Left lung (tissue), 14 donors: ENCODE results near the gene RNU6-7. TPM values are rescaled to one million over a fixed set of nuclear protein-coding genes. Genes with fewer than 3 reads are reported as not detected.

Experiments
- ATAC-seq: fragments of 200-7000 bp; cut with Tn5 transposase; one replicate; pipeline ENCODE4 v1.9.1; 2020; ENCODE audit warnings: moderate library complexity
- DNase-seq, 4 donors: peaks; one replicate each; pipeline ENCODE4 v3.0.0-alpha.2; 2013 to 2020
- H3K27ac ChIP-seq, 2 donors: fragments of 200-600 bp; sonication (generic) in 1 of 2; one replicate each; pipeline versions ENCODE4 v1.5.0 to v1.8.0; 2020 to 2021
- H3K27me3 ChIP-seq, 2 donors: fragments of 200-600 bp; sonication (generic) in 1 of 2; one replicate each; pipeline versions ENCODE4 v1.5.0 to v1.8.0; 2020 to 2021
- H3K36me3 ChIP-seq, 2 donors: fragments of 200-600 bp; sonication (generic) in 1 of 2; one replicate each; pipeline versions ENCODE4 v1.5.0 to v1.8.0; 2020 to 2021
- H3K4me1 ChIP-seq, 2 donors: fragments of 200-600 bp; one replicate each; pipeline ENCODE4 v1.8.0; 2021
- H3K4me3 ChIP-seq, 2 donors: fragments of 200-600 bp; sonication (generic) in 1 of 2; one replicate each; pipeline versions ENCODE4 v1.5.0 to v1.8.0; 2020 to 2021; ENCODE audit warnings: mild to moderate bottlenecking in 1 of 2
- H3K9me3 ChIP-seq, 2 donors: fragments of 200-600 bp; sonication (generic) in 1 of 2; one replicate each; pipeline versions ENCODE4 v1.5.0 to v1.8.0; 2020 to 2021
- CTCF ChIP-seq, 2 donors: fragments of 200-600 bp; sonication (generic) in 1 of 2; IDR thresholded peaks; one replicate each; pipeline versions ENCODE4 v1.5.0 to v1.8.0; 2021; ENCODE audit warnings: antibody characterized with exemption in 2 of 2
- intact Hi-C, 2 donors: fragments of 100-400 bp; cut with DNase I; formaldehyde crosslinking; loops; one replicate each; pipeline versions ENCODE4 v1.11.2 to v1.14.2; 2022
- long read RNA-seq, 12 donors: library from polyadenylated mRNA in 2 of 12; unstranded in 2 of 12; transcript quantifications; one replicate each; pipeline ENCODE4 v2.0.0 and lab custom pipeline, GENCODE V29; 2019 to 2026
- polyA plus RNA-seq, 6 donors: library from polyadenylated mRNA; unstranded; fragments of 120-200 nt; gene quantifications; one replicate each; pipeline ENCODE4 v1.2.1, GENCODE V29; 2013; ENCODE audit not compliant: insufficient read length in 6 of 6
- total RNA-seq, 2 donors: library from RNA; stranded (reverse); fragmentation: NEBNext Ultra II Directional; extraction: Animal tissue kit (Norgen Biotek cat#: 25700); gene quantifications; one replicate each; pipeline ENCODE4 v1.2.1, GENCODE V29; 2021
- donor health status: DM: no; HTN: yes; CAD: no.
- donor health status: DM: no; HTN: no; CAD: no.

Gene RNU6-7
- total RNA-seq (not detected), polyA plus RNA-seq (not detected)
- long read RNA-seq, donor 1: 0 reads
- long read RNA-seq, donor 2: 0 reads
- long read RNA-seq, donor 3: 0 reads
- long read RNA-seq, donor 4: 0 reads
- long read RNA-seq, donor 5: 0 reads
- long read RNA-seq, donor 6: 0 reads
- long read RNA-seq, donor 7: 0 reads
- long read RNA-seq, donor 8: 0 reads
- long read RNA-seq, donor 9: 0 reads
- long read RNA-seq, donor 10: 0 reads
- long read RNA-seq, donor 11: 0 reads
- long read RNA-seq, donor 12: 0 reads

- H3K27ac ChIP-seq: peak within 1 kb of the TSS; percentile 80 to 88
- no peaks in the 10 kb centered on the region for H3K36me3 ChIP-seq
- DNase-seq (peak in 2 of 4 donors; percentile 69 to 86), ATAC-seq (peak; percentile 1)
- peaks cover 0 to 23% of the 10 kb centered on the region in 2 donors for H3K27me3 ChIP-seq
- peak within 1 kb of the TSS; percentile 60 to 61 for H3K4me3 ChIP-seq
- H3K4me1 ChIP-seq: peaks cover 9 to 31% of the 10 kb centered on the region in 2 donors
- intact Hi-C loops: no loop called here
- TF ChIP-seq CTCF (IDR thresholded peaks at IDR 0.05): no peak
- H3K9me3 ChIP-seq: no peaks in the 10 kb centered on the region
Measured at GRCh38 chr14:32201816-32202490, at the start of gene RNU6-7. RNU6-7 (plus strand) TSS chr14:32202045.

GRCh38 chr14:32166029-32166428, 35.8 kb upstream of the RNU6-7 start:
- Histone ChIP-seq H3K27me3 (no peaks in the 10 kb centered on the region), H3K36me3 (no peaks in the 10 kb centered on the region), H3K9me3 (no peaks in the 10 kb centered on the region), H3K4me1 (no peaks in the 10 kb centered on the region), H3K4me3 (no peak overlapping the region), H3K27ac (no peak overlapping the region)
- ATAC-seq (no peak), DNase-seq (no peak)
- no peak for TF ChIP-seq CTCF (IDR thresholded peaks at IDR 0.05)
- intact Hi-C loops: no loop called here

GRCh38 chr14:32166924-32167323, 34.9 kb upstream of the RNU6-7 start:
- Histone ChIP-seq H3K4me3 (no peak overlapping the region), H3K4me1 (no peaks in the 10 kb centered on the region), H3K36me3 (no peaks in the 10 kb centered on the region), H3K27ac (no peak overlapping the region), H3K27me3 (no peaks in the 10 kb centered on the region), H3K9me3 (no peaks in the 10 kb centered on the region)
- intact Hi-C loops: no loop called here
- ATAC-seq (no peak), DNase-seq (no peak)
- TF ChIP-seq CTCF (IDR thresholded peaks at IDR 0.05): no peak

GRCh38 chr14:32167907-32168306, 33.9 kb upstream of the RNU6-7 start:
- Histone ChIP-seq H3K4me3 (no peak overlapping the region), H3K4me1 (no peaks in the 10 kb centered on the region), H3K36me3 (no peaks in the 10 kb centered on the region), H3K27me3 (no peaks in the 10 kb centered on the region), H3K27ac (no peak overlapping the region), H3K9me3 (no peaks in the 10 kb centered on the region)
- peak; percentile 62 for ATAC-seq
- TF ChIP-seq CTCF (IDR thresholded peaks at IDR 0.05): no peak
- intact Hi-C loops: no loop called here
- DNase-seq: no peak

- Histone ChIP-seq H3K27me3 (no peaks in the 10 kb centered on the region), H3K9me3 (no peaks in the 10 kb centered on the region), H3K27ac (no peak overlapping the region), H3K4me3 (no peak overlapping the region), H3K4me1 (no peaks in the 10 kb centered on the region), H3K36me3 (no peaks in the 10 kb centered on the region)
- DNase-seq (no peak), ATAC-seq (no peak)
- no peak for TF ChIP-seq CTCF (IDR thresholded peaks at IDR 0.05)
- intact Hi-C loops: no loop called here
Measured at GRCh38 chr14:32169191-32169590, 32.7 kb upstream of the RNU6-7 start.
